Caco-2 (cell line): Measurements from ENCODE around the gene SKIC8. TPM values are rescaled to one million over a fixed set of nuclear protein-coding genes. Genes with fewer than 3 reads are reported as not detected.

Source experiments
- BruUV-seq: library from RNA; stranded (reverse); fragments of 400-500 nt; replicated peaks from 2 replicates; lab custom pipeline; 2021; lab: Mats Ljungman, UMichigan
- CTCF ChIA-PET: fragments of 300-600 bp; sonication (Branson Sonifier 250); formaldehyde crosslinking; loops from one replicate; lab custom pipeline; 2022; ENCODE audit warnings: antibody characterized with exemption; lab: Charles Lee
- POLR2A ChIA-PET: fragments of 300-600 bp; sonication (Branson Sonifier 250); formaldehyde crosslinking; loops from one replicate; lab custom pipeline; 2022; ENCODE audit warnings: antibody characterized with exemption; lab: Charles Lee
- DNase-seq, 2 experiments: peaks; one replicate each; pipeline versions ENCODE4 v3.0.0 to v3.0.0-alpha.2; 2020 to 2022
- H3K27me3 ChIP-seq: replicated peaks from 2 replicates; pipeline ENCODE4 v1.6.0; 2011; ENCODE audit warnings: low read length; ENCODE audit not compliant: control insufficient read depth, insufficient read depth
- H3K36me3 ChIP-seq: 2 replicates; pipeline ENCODE4 v1.5.1; 2011; ENCODE audit warnings: low read length; ENCODE audit not compliant: control insufficient read depth, insufficient read depth
- H3K4me1 ChIP-seq: fragments of 250-450 bp; sonication (Bioruptor Pico); 2 replicates; pipeline ENCODE4 v1.5.1; 2020; ENCODE audit warnings: mild to moderate bottlenecking
- H3K4me3 ChIP-seq: 2 replicates; pipeline ENCODE4 v1.5.1; 2011; ENCODE audit warnings: low read depth, mild to moderate bottlenecking, control low read depth, low read length
- H3K9me3 ChIP-seq: fragments of 250-450 bp; sonication (Bioruptor Pico); 2 replicates; pipeline ENCODE4 v1.5.1; 2020; ENCODE audit warnings: mild to moderate bottlenecking, moderate library complexity
- H3K27ac Mint-ChIP-seq: one replicate; pipeline ENCODE4 v1.8.0; 2022; ENCODE audit warnings: mixed read lengths; ENCODE audit not compliant: unreplicated experiment
- H3K27me3 Mint-ChIP-seq: one replicate; pipeline ENCODE4 v1.8.0; 2022; ENCODE audit warnings: mixed read lengths; ENCODE audit not compliant: insufficient read depth, unreplicated experiment
- H3K36me3 Mint-ChIP-seq: one replicate; pipeline ENCODE4 v1.8.0; 2022; ENCODE audit warnings: mild to moderate bottlenecking, mixed read lengths; ENCODE audit not compliant: insufficient read depth, unreplicated experiment
- H3K4me1 Mint-ChIP-seq: one replicate; pipeline ENCODE4 v1.8.0; 2022; ENCODE audit warnings: low read depth, mixed read lengths; ENCODE audit not compliant: unreplicated experiment
- H3K4me3 Mint-ChIP-seq: one replicate; pipeline ENCODE4 v1.8.0; 2022; ENCODE audit warnings: mild to moderate bottlenecking, moderate library complexity, mixed read lengths; ENCODE audit not compliant: unreplicated experiment
- H3K9me3 Mint-ChIP-seq: one replicate; pipeline ENCODE4 v1.8.0; 2022; ENCODE audit warnings: mixed read lengths; ENCODE audit not compliant: unreplicated experiment
- CTCF ChIP-seq, 2 experiments: fragments of 200-600 bp in 1 of 2; IDR thresholded peaks; 1 replicate in 1 of 2; 2 replicates in 1 of 2; pipeline versions ENCODE4 v1.5.1 to v1.8.0; 2011 to 2022; ENCODE audit warnings: antibody characterized with exemption in 1 of 2, control low read depth in 1 of 2, inconsistent platforms in 1 of 2, low read depth in 1 of 2, low read length in 1 of 2, mild to moderate bottlenecking in 1 of 2, moderate library complexity in 1 of 2; ENCODE audit not compliant: insufficient read depth in 1 of 2, severe bottlenecking in 1 of 2, unreplicated experiment in 1 of 2
- intact Hi-C: fragments of 100-400 bp; cut with micrococcal nuclease; formaldehyde crosslinking; loops from one replicate; pipeline ENCODE4 v1.10.0; 2022; ENCODE audit not compliant: unreplicated experiment
- total RNA-seq: library from RNA; stranded (reverse); gene quantifications from 2 replicates; pipeline ENCODE4 v1.2.3, GENCODE V29; 2022

The SKIC8 gene
- total RNA-seq, 1 experiment from 2014 or later: 45.7 TPM

- H3K4me1 Mint-ChIP-seq: no peaks in the 10 kb centered on the region
- POLR2A ChIA-PET: no interaction called here
- no TSS peak for BruUV-seq
- no peak overlapping the region for H3K4me3 Mint-ChIP-seq
- no peaks in the 10 kb centered on the region for H3K36me3 Mint-ChIP-seq
- no peak overlapping the region for H3K4me3 ChIP-seq
- CTCF ChIA-PET: no interaction called here
- no peak for DNase-seq
- H3K4me1 ChIP-seq: no peaks in the 10 kb centered on the region
- no peaks in the 10 kb centered on the region for H3K27me3 Mint-ChIP-seq
- no peak overlapping the region for H3K27ac Mint-ChIP-seq
- no peak for TF ChIP-seq CTCF (IDR thresholded peaks at IDR 0.05; ENCODE audit: insufficient read depth in 1 of 2, low read depth in 1 of 2, low read length in 1 of 2, severe bottlenecking in 1 of 2, unreplicated experiment in 1 of 2)
- H3K9me3 Mint-ChIP-seq: no peaks in the 10 kb centered on the region
- H3K36me3 ChIP-seq: no peaks in the 10 kb centered on the region
- intact Hi-C loops: no loop called here
- H3K9me3 ChIP-seq: no peaks in the 10 kb centered on the region
- H3K27me3 ChIP-seq: no peaks in the 10 kb centered on the region
These were observed 14.8 kb upstream of the SKIC8 start for GRCh38 chr15:78314181-78314581.

DNA sequence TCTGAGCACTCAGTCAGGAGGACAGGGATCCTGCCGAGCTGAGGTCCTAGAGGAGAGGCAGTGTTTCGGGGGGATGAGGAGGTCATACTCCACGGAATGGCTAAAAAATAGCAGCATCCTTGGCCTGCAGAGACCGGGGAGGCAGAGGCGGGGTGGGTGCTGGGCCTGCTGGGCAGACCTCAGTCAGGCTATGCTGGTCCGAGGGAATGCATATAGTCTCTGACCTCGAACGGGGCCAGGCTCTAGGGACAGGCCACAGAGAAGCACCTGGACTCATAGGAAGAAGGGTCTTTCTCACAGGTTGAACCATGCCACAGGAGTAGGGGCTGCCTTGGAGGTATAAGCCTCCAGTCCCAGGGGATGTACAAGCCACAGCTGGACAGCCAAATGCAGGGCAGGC lies 14.0 kb upstream of the SKIC8 start:
- no peak overlapping the region for H3K4me3 ChIP-seq
- POLR2A ChIA-PET: no interaction called here
- no peaks in the 10 kb centered on the region for H3K36me3 Mint-ChIP-seq
- H3K4me1 Mint-ChIP-seq: no peaks in the 10 kb centered on the region
- no peak overlapping the region for H3K4me3 Mint-ChIP-seq
- no TSS peak for BruUV-seq
- no peaks in the 10 kb centered on the region for H3K9me3 ChIP-seq
- TF ChIP-seq CTCF (IDR thresholded peaks at IDR 0.05; ENCODE audit: insufficient read depth in 1 of 2, low read depth in 1 of 2, low read length in 1 of 2, severe bottlenecking in 1 of 2, unreplicated experiment in 1 of 2): no peak
- H3K36me3 ChIP-seq: no peaks in the 10 kb centered on the region
- no peaks in the 10 kb centered on the region for H3K27me3 Mint-ChIP-seq
- H3K27me3 ChIP-seq: no peaks in the 10 kb centered on the region
- no peaks in the 10 kb centered on the region for H3K4me1 ChIP-seq
- H3K9me3 Mint-ChIP-seq: no peaks in the 10 kb centered on the region
- intact Hi-C loops: no loop called here
- CTCF ChIA-PET: no interaction called here
- H3K27ac Mint-ChIP-seq: no peak overlapping the region
- no peak for DNase-seq

DNA sequence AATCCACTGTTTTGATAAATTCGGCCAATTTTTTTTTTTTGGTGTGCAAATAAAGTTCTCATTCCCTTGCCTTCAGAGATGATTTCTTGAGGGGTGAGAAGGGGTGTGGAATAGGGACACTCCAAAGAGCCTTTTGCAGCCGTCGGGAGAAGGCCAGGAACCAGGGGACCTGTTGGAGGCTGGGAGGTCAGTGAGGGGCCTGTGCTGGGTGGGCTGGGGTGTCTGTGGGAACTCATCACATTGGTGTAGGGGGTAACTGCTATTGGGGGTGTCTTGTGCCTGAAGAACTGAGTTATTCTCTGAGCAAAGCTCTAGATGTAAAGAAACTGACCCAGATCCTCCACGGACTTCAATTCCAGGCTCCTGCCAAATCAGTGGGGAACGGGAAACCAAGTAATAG lies 13.5 kb upstream of the SKIC8 start:
- no TSS peak for BruUV-seq
- intact Hi-C loops: no loop called here
- H3K9me3 Mint-ChIP-seq: no peaks in the 10 kb centered on the region
- no peak overlapping the region for H3K4me3 Mint-ChIP-seq
- ChIA-PET POLR2A (no interaction called here), CTCF (no interaction called here)
- H3K4me1 ChIP-seq: no peaks in the 10 kb centered on the region
- H3K27me3 Mint-ChIP-seq: no peaks in the 10 kb centered on the region
- H3K4me1 Mint-ChIP-seq: no peaks in the 10 kb centered on the region
- TF ChIP-seq CTCF (IDR thresholded peaks at IDR 0.05; ENCODE audit: insufficient read depth in 1 of 2, low read depth in 1 of 2, low read length in 1 of 2, severe bottlenecking in 1 of 2, unreplicated experiment in 1 of 2): no peak
- DNase-seq: no peak
- H3K9me3 ChIP-seq: no peaks in the 10 kb centered on the region
- no peaks in the 10 kb centered on the region for H3K27me3 ChIP-seq
- no peaks in the 10 kb centered on the region for H3K36me3 ChIP-seq
- no peaks in the 10 kb centered on the region for H3K36me3 Mint-ChIP-seq
- no peak overlapping the region for H3K27ac Mint-ChIP-seq
- H3K4me3 ChIP-seq: no peak overlapping the region
